Stimulated activated CD8-positive, alpha-beta memory T cell treated with anti-CD3 and anti-CD28 coated beads, Interleukin-15, amount 100 ng/mL, for 48 hours (primary cell): Measurements from ENCODE around the gene CBLL1.

Experiments used
- DNase-seq, 2 donors: peaks; one replicate each; pipeline ENCODE4 v3.0.0-alpha.2; 2020; ENCODE audit warnings: low read depth in 2 of 2

Gene CBLL1

DNA sequence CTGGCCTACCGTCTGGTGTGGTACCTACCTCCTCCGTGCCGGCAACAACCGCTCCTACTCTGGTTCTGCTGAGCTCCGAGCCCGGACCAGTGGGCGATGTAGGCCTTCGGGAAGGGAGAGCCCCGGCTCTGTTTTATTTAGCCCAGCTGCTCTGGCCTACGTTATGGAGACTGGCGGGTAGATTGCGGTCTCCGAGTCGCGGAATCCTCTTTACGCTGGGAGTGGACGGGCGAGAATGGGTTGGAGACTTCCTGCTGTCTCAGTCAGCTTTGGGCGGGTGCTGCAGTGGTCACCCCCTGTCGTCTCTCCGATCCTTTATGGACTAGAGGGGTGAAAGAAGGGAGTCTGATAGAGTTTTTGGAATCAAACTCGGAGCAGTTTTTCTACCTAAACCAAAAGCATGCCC lies 406 bp downstream of the CBLL1 start:
- DNase-seq: no peak

DNA sequence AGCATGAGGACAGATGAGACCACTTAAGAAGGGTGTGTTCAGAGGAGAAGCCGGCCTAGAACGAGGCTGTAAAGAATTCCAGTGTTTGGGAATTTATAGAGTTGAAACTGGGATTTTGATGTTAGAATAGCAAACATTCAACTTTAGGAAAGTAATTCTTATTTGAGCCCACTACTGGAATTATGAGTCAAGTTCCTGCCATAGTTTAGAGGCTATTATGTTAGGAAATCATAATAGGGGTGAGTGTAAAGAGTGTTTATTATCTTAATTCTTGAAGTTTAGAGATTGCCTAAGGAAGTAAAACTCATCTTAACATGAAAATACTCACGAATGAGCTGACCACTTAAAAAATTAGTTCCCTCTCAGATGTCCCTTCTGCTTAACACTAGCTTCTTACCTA lies 2.1 kb downstream of the CBLL1 start:
- no peak for DNase-seq

DNA sequence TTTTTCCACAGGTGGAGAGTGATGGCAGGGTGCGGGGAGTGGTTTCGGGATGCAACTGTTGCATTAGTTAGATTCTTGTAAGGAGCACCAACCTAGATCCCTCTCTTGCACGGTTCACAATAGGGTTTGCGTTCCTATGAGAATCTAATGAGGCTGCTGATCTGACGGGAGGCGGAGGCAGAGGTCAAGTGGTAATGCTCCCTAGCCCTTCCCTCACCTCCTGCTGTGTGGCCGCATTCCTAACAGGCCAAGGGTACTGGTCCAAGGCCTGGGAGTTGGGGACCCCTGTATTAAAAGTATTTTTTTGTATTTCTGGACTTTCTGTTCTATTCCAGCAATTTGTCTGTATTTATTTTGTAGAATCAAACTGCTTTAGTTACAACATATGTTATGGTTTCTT lies 7.2 kb downstream of the CBLL1 start:
- DNase-seq: no peak

DNA sequence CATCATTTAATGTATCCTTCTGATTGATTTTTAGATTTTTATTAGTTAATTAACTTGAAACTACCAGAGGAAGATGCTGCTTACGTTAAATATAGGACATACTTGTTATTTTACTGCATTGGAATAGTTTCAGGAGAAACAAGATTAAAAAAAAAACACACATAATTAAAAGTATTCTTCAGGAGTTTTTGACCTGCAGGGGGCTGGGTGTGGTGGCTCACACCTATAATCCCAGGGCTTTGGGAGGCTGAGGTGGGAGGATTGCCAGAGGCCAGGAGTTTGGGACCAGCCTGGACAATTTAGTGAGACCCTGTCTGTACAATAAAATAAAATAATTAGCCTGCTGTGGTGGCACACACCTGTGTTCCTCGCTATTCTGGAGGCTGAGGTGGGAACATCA lies 10.7 kb downstream of the CBLL1 start:
- DNase-seq: no peak

DNA sequence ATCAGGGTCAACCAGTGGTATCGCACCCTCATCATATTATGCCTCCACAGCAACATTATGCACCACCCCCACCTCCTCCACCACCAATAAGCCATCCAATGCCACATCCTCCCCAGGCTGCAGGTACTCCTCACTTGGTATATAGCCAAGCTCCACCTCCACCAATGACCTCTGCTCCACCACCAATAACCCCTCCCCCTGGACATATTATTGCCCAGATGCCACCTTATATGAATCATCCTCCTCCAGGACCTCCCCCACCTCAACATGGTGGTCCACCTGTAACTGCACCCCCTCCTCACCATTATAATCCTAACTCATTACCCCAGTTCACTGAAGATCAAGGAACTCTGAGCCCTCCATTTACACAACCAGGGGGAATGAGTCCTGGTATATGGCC lies 14.7 kb downstream of the CBLL1 start:
- no peak for DNase-seq

DNA sequence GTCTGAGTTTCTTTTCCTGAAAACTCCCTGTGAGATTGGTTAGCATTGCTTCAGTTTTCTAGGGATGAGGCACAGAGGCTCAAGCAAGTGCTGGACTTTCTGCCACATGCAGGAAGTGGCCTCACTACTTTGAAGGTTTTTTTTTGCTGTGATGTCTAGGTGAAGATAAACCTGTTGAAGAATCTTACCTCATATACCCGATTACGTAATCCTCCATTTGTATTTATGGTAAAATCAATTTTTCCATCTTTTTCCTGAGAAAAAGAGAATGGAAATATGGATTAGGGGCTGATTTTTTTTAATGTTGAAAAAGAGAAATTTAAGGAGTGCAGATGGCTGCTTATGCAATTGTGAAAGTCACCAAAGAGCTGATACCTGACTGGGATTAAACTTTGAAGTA lies 23.4 kb downstream of the CBLL1 start:
- no peak for DNase-seq

DNA sequence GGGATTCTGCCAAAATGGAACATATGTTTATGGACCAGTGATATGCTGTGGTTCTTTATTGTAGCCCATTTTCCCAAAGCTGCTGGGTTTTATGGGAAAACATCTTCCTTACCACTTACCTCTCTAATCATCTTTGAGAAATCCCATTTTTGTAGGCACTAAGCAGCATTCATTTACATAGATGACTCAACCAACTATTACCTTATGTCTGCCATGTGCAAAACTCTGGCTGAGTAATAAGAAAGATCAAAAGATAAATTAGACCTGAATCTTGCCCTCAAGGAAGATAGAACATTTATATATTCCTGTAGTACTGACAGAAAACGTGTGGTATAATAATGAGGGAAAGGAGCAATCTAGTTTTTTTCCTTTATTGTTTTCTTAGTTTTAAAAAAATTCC lies 24.3 kb downstream of the CBLL1 start:
- no peak for DNase-seq

DNA sequence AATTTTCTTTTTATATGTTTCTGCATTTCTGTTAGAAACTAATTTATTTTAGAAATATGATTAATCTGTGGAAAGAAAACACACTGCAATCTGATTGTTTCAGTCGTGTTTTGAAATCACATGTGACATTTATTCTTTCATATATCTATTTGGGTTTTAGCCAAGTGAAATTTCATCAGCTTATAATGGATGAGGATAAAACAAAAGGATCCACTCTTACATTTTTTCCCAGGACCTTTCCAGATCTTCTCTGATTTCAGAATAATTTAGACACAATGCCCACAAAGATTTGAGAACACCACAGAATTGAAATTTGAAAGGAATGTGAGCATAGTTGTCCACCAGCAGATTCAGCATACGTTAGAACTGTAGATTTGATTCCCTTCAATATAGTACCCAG lies 29.1 kb downstream of the CBLL1 start:
- DNase-seq: no peak

DNA sequence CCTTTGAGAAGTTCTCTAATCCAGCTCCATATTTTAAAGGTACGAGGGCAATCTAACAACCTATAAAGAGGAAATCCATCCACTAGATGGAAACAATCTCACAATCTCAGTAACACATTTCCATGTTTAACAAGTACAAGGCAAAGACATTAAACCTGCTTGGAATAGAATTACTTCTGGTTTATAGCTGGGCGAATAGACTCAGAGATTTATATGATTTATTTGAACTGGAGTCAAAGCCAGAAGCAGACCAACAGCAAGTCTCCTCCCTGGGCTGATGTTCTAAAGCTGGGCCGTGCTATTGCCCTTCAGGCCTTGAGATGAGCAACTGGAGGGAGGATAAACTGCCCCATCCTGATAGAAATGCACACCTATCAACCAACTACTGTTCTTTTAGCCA lies 33.8 kb downstream of the CBLL1 start:
- no peak for DNase-seq

DNA sequence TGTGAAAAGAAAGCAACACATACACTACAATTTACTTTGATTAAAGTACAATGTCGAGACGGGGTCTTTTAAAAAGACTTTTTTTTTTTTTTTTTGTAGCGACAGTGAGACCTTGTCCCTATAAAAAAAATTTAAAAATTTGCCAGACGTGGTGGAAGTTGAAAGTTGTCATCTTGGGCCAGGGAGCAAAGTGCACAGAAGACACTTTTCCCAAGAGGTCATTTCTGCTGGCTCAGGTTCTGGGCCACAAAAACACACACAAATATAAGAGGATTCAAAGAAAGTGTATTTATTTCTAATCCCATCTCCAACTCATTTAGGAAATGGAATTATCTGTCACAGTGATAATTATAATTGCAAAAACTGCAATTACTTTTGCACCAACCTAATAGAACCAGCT lies 34.3 kb downstream of the CBLL1 start:
- DNase-seq: no peak

DNA sequence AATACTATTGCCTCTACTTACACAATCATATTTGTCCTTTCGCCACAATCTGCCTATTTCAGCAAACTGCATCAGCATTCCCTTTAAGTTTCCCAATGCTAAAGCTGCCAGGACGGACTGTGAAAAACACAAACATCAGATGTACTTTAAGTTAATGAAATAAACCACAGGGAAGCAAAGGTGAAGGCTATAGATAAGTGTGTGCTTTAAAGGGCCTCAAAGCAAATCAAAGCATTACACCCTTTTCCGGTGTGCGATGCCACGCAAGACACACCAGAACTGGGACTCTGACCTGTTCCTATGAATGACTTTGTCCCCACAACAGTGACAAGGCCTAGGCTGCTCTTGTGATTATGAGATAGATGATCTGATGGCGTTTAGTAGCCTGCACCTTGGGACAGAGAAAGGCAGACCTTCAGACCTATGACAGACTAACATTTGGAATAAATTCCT lies 35.7 kb downstream of the CBLL1 start:
- no peak for DNase-seq

DNA sequence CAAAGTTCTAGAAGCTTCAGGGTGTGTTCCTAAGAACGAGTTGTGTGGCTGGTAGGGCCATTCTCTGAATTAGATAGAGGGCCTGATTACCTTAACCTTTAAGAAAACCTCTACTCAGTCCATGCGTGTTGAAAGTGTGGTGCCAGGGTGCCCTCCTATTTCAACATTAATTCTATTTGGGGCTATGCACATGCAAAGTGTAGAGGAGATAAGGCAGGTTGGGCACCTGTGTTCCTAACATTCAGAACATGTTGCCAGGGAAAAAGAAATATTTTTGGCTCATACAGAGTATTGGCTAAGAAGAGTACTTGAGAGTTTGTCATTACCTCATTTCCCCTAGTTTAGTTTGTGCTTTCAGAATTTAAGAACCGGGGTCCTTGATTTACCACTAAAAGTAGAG lies 38.4 kb downstream of the CBLL1 start:
- DNase-seq: no peak

DNA sequence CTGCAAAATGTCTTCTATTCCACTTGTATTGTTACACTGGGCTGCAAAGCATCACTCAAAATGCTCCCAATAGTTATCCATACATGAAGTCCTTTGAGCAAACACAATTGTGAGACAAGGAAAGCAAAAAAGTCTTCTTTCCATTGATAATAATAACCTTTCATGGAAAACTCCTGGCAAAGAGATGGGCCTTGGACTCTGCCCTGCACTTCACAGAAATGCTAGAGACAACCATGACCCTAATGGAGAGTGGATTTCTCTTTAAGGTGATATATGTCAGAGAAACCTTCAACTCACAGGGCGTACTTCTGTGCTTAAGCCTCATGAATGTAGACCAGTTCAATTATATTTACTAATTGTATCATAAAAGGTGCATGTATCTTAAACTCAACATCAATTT lies 39.7 kb downstream of the CBLL1 start:
- no peak for DNase-seq

DNA sequence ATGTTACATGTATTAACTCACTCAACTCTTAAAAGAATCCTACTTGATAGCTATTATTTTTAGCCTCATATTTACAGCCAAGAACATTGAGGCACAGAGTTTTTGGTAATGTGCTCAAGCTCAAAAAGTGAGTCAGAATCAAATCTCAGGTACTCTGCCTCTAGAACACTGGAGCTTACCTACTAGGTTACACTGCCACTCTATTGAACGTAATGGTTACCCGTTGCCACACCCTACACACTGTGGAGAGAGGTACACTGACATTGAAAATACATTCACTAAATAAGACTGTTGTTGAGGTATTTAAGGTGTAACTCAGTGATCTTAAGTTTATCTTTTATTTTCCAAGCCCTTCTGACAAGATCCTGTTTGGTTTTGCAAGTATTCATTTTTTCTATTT lies 41.2 kb downstream of the CBLL1 start:
- DNase-seq: no peak

DNA sequence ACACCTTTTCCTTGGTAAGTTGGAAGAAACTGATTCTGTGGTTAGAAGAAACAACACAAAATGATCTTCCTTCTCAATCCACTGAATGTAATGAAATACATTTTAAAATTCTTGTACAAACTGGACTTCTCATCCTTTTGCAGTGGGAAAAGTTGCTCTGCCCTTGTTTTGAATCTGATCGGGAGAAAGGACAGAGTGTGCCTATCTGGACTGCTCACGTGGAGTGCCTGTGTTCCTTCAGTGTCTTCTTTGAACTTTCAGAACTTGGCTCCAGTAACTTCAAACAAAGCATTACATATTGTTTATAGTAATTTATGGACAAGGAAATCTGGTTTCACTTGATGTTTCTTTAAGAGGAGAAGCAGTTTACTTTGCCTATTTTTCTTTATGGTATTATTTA lies 42.0 kb downstream of the CBLL1 start:
- DNase-seq: no peak

DNA sequence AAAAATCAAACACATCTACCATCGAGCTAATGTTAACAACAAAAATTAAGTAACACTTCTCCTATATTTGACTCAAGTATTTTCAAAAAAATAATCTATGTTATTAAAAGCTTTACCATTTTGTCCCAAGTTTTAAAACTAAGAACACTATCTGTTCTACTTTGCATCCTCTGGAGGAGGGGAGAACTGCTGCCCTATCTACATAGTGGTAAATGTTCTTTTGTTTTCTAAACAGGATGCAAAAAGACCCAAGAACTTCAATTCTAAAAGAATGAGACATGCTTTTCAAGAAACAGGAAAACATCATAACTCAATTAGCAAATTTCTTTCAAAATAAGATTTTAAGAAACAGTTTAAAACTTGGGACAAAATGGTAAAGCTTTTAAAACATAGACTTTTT lies 44.3 kb downstream of the CBLL1 start:
- DNase-seq: no peak

DNA sequence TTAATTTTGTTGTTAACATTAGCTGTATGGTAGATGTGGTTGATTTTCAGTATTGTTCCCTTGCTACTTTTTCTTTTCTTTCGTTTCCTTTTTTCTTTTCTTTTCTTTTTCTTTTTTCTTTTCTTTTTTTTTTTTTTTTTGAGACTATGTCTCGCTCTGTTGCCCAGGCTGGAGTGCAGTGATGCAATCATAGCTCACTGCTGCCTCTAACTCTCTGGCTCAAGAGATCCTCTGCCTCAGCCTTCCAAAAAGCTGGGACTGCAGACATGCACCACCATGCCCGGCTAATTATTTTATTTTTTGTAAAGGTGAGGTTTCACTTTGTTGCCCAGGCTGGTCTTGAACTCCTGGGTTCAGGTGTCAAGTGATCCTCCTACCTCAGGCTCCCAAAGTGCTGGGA lies 44.7 kb downstream of the CBLL1 start:
- no peak for DNase-seq

DNA sequence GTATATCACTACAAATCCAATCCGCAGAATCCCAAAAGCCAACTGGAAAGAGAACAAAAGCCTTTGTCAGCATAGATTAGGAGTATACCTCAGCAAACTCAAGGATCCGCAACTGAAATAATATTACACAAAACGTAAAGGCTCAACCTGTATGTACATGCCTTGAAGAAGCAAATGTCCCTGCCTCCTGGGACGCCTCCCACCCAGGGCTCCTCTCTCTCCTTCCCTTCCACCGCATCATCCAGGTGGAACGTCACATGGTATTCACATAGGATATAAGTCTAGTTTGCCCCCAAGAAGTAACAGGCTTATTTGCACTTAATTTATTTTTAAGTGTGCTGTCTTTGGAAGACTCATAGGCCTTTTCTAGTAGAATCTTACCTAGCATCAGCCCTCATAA lies 45.7 kb downstream of the CBLL1 start:
- no peak for DNase-seq

DNA sequence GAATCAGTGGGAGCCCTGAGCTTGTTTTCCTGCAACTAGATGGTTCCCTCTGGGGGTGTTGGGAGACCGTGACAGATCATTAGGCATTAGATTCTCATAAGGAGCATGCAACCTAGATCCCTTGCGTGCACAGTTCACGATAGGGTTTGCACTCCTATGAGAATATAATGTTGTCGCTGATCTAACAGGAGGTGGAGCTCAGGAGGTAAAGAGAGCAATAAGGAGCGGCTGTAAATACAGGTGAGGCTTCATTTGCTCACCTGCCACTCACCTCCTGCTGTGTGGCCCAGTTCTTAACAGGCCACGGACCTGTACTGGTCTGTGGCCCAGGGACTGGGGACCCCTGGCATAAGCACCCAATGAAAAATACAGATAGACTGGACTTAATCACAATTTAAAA lies 48.4 kb downstream of the CBLL1 start:
- DNase-seq: no peak

DNA sequence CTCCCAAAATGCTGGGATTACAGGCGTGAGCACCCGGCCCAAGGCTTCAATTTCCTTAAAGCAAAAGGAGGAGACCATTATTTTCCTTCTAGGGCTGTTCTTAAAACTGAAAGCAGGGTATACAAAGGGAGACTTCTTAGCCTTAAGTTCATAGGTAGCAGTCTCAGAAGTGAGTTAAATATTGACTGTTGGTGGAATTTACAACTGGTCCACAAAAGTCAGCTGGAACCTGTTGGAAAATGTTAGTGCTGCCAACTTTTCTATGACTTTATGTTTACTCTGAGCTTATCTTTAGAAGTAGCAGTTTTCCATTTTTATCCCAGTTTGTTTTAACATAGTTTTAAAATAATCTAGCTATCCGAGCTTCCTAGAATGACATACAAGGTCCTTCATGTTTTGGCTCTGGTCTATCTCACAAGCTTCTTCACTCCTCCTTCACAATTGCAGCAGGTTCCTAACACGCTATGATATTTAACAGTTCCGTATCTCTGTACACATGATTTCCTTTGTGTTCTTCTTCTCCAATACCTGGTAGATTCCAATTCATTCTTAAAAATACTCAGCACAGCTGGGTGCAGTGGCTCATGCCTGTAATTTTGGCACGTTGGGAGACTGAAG lies 55.8 kb downstream of the CBLL1 start:
- DNase-seq: no peak

DNA sequence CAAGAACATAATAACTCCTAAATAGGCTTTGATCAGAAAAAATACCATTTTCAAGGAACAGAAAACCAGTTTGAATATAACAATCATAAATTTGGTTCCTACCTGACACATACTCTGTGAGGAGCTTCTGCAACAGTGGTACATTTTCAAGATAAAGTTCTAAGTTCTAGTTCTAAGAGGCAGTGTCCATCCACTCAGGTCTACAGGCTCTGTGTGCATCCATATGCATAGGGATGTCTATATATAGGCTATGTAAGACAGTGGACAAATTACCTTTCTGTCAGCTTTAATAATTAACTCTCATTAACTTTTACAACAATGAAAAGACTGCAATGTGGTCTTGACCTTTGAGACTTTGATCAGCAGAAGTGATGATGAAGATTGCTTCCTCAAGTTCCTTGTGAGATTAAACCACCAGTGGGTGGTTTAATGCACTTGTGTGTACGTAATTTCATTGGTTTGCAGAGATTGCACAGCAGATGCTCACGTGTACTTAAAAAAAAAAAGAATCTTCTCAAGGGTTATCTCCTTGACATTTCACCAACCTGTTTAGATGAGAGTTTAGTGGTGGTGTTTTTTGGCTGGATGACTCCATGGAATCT lies 59.2 kb downstream of the CBLL1 start, which contains the start of gene SLC26A3:
Gene SLC26A3, minus strand, starts transcription at position 215 of the 602 bp plus-strand sequence. CDS start 8,714 bp downstream, outside the sequence.
- DNase-seq: no peak

DNA sequence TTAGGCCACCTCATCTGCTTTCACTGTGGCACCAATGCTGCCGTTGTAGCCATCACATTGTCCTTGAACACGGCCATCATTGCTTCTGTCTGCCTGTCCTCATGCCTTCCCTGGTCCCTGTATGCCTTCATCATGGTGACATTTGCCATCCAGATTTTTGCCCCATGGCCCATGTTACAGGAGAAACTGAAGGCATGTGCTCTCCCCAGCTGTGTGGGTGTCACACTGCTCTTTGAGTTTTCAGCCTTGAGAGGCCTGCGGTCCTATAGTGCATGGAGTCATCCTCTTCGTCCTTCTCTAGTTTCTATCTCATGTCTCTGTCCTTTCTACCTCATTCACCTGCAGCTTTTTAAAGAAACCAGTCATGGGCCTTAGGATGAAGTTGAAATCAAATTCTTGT lies 65.2 kb downstream of the CBLL1 start:
- no peak for DNase-seq

DNA sequence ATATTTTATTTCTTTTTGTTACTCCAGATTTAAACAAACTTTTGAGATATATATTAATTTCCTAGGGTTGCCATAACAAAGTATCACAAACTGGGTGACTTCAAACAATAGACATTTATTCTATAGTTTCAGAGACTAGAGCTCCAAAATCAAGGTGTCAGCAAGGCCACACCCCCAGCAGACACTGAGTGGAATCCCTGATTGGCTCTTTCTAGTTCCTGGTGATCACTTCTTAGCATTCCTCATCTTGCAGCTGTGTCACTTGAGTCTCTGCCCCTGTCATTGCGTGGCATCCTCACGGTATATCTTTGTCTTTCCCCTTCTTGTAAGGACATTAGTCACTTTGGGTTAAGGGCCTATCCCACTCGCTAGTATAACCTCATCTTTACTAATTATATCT lies 66.7 kb downstream of the CBLL1 start:
- no peak for DNase-seq
